Measurements from ENCODE around the gene TLE4. TPM values are rescaled to one million over a fixed set of nuclear protein-coding genes. Genes with fewer than 3 reads are reported as not detected.
A peak's percentile ranks its signal among the peaks of the same experiment; 100 is the strongest.

Gene TLE4
- total RNA-seq, 2 experiments from 2014 or later: 41.2 to 45.8 TPM

GRCh38 chr9:79672891-79673290 is 101.1 kb downstream of the TLE4 start:
- CTCF ChIA-PET: no interaction called here
- H3K4me3 Mint-ChIP-seq: no peak overlapping the region
- peaks cover 12% of the 10 kb centered on the region for H3K4me1 Mint-ChIP-seq
- ATAC-seq: no peak
- peaks cover 27% of the 10 kb centered on the region for H3K36me3 Mint-ChIP-seq
- no peak for DNase-seq
- H3K27me3 Mint-ChIP-seq: no peaks in the 10 kb centered on the region
- H3K9me3 Mint-ChIP-seq (ENCODE audit: low read depth): no peaks in the 10 kb centered on the region
- no peak overlapping the region for H3K27ac Mint-ChIP-seq

GRCh38 chr9:79673614-79674013 is 101.8 kb downstream of the TLE4 start:
- Mint-ChIP-seq H3K9me3 (ENCODE audit: low read depth) (no peaks in the 10 kb centered on the region), H3K4me1 (peaks cover 12% of the 10 kb centered on the region), H3K4me3 (no peak overlapping the region), H3K36me3 (peaks cover 25% of the 10 kb centered on the region), H3K27ac (no peak overlapping the region), H3K27me3 (no peaks in the 10 kb centered on the region)
- DNase-seq (no peak), ATAC-seq (no peak)
- CTCF ChIA-PET: no interaction called here

GRCh38 chr9:79674052-79674777 is 102.5 kb downstream of the TLE4 start:
- ATAC-seq: no peak
- peaks cover 27% of the 10 kb centered on the region for H3K36me3 Mint-ChIP-seq
- H3K4me3 Mint-ChIP-seq: no peak overlapping the region
- no peak overlapping the region for H3K27ac Mint-ChIP-seq
- no peaks in the 10 kb centered on the region for H3K9me3 Mint-ChIP-seq (ENCODE audit: low read depth)
- no peaks in the 10 kb centered on the region for H3K27me3 Mint-ChIP-seq
- CTCF ChIA-PET: interaction anchor here (0.6 kb wide), 1 partner anchor 1999 kb away, joined by 3 read pairs; no protein-coding TSS in a partner anchor
- peaks cover 12% of the 10 kb centered on the region for H3K4me1 Mint-ChIP-seq
- no peak for DNase-seq

- Mint-ChIP-seq H3K27me3 (no peaks in the 10 kb centered on the region), H3K36me3 (peaks cover 6% of the 10 kb centered on the region), H3K9me3 (ENCODE audit: low read depth) (no peaks in the 10 kb centered on the region), H3K27ac (no peak overlapping the region), H3K4me3 (no peak overlapping the region), H3K4me1 (peaks cover 4% of the 10 kb centered on the region)
- ATAC-seq: no peak
- CTCF ChIA-PET: no interaction called here
- no peak for DNase-seq
Observed at GRCh38 chr9:79681576-79681975, 109.8 kb downstream of the TLE4 start.

- CTCF ChIA-PET: no interaction called here
- H3K36me3 Mint-ChIP-seq: peaks cover 9% of the 10 kb centered on the region
- no peak overlapping the region for H3K27ac Mint-ChIP-seq
- no peak overlapping the region for H3K4me3 Mint-ChIP-seq
- no peak for DNase-seq
- H3K4me1 Mint-ChIP-seq: peaks cover 10% of the 10 kb centered on the region
- peaks cover 2% of the 10 kb centered on the region for H3K9me3 Mint-ChIP-seq (ENCODE audit: low read depth)
- H3K27me3 Mint-ChIP-seq: no peaks in the 10 kb centered on the region
- no peak for ATAC-seq
Observed at GRCh38 chr9:79682076-79682736, 110.4 kb downstream of the TLE4 start.

GRCh38 chr9:79684059-79684458 is 112.3 kb downstream of the TLE4 start:
- DNase-seq: no peak
- H3K27ac Mint-ChIP-seq: no peak overlapping the region
- H3K4me1 Mint-ChIP-seq: peaks cover 25% of the 10 kb centered on the region
- no peak for ATAC-seq
- peaks cover 16% of the 10 kb centered on the region for H3K36me3 Mint-ChIP-seq
- CTCF ChIA-PET: no interaction called here
- H3K27me3 Mint-ChIP-seq: no peaks in the 10 kb centered on the region
- H3K4me3 Mint-ChIP-seq: no peak overlapping the region
- peaks cover 2% of the 10 kb centered on the region for H3K9me3 Mint-ChIP-seq (ENCODE audit: low read depth)

- Mint-ChIP-seq H3K4me1 (peaks cover 25% of the 10 kb centered on the region), H3K27me3 (no peaks in the 10 kb centered on the region), H3K27ac (no peak overlapping the region), H3K36me3 (peaks cover 16% of the 10 kb centered on the region), H3K9me3 (ENCODE audit: low read depth) (peaks cover 2% of the 10 kb centered on the region), H3K4me3 (no peak overlapping the region)
- CTCF ChIA-PET: no interaction called here
- no peak for ATAC-seq
- DNase-seq: no peak
Observed at GRCh38 chr9:79684711-79685575, 113.2 kb downstream of the TLE4 start.

- no peak overlapping the region for H3K4me3 Mint-ChIP-seq
Observed at GRCh38 chr9:79685577-79685976, 113.8 kb downstream of the TLE4 start.

GRCh38 chr9:79686381-79687130 is 114.8 kb downstream of the TLE4 start:
- Mint-ChIP-seq H3K27me3 (no peaks in the 10 kb centered on the region), H3K9me3 (ENCODE audit: low read depth) (peaks cover 2% of the 10 kb centered on the region), H3K27ac (peak overlapping the region; percentile 69), H3K4me1 (peaks cover 25% of the 10 kb centered on the region), H3K36me3 (peaks cover 19% of the 10 kb centered on the region), H3K4me3 (no peak overlapping the region)
- CTCF ChIA-PET: no interaction called here
- peak; percentile 52 for ATAC-seq
- no peak for DNase-seq

More at GRCh38 chr9:79685577-79685976, 113.8 kb downstream of the TLE4 start:
- H3K27me3 Mint-ChIP-seq: no peaks in the 10 kb centered on the region
- H3K9me3 Mint-ChIP-seq (ENCODE audit: low read depth): peaks cover 2% of the 10 kb centered on the region
- H3K27ac Mint-ChIP-seq: no peak overlapping the region
- ATAC-seq: no peak
- peaks cover 25% of the 10 kb centered on the region for H3K4me1 Mint-ChIP-seq
- no peak for DNase-seq
- CTCF ChIA-PET: no interaction called here
- H3K36me3 Mint-ChIP-seq: peaks cover 16% of the 10 kb centered on the region

- Mint-ChIP-seq H3K4me1 (peaks cover 25% of the 10 kb centered on the region), H3K27ac (peak overlapping the region; percentile 69), H3K4me3 (no peak overlapping the region), H3K36me3 (peaks cover 19% of the 10 kb centered on the region), H3K9me3 (ENCODE audit: low read depth) (peaks cover 2% of the 10 kb centered on the region), H3K27me3 (no peaks in the 10 kb centered on the region)
- peak; percentile 97 for ATAC-seq
- DNase-seq: peak; percentile 83
- CTCF ChIA-PET: no interaction called here
Observed at GRCh38 chr9:79687131-79687447, 115.3 kb downstream of the TLE4 start.

GRCh38 chr9:79688363-79688762 is 116.6 kb downstream of the TLE4 start:
- Mint-ChIP-seq H3K27me3 (no peaks in the 10 kb centered on the region), H3K36me3 (peaks cover 21% of the 10 kb centered on the region), H3K4me1 (peaks cover 25% of the 10 kb centered on the region), H3K4me3 (no peak overlapping the region), H3K27ac (peak overlapping the region; percentile 21), H3K9me3 (ENCODE audit: low read depth) (peaks cover 2% of the 10 kb centered on the region)
- no peak for DNase-seq
- CTCF ChIA-PET: interaction anchor here (1.5 kb wide), 1 partner anchor 11 kb away, joined by 3 read pairs; no protein-coding TSS in a partner anchor
- no peak for ATAC-seq

GRCh38 chr9:79689576-79689975 is 117.8 kb downstream of the TLE4 start:
- CTCF ChIA-PET: no interaction called here

GRCh38 chr9:79691496-79691895 is 119.7 kb downstream of the TLE4 start:
- no peaks in the 10 kb centered on the region for H3K27me3 Mint-ChIP-seq
- peaks cover 2% of the 10 kb centered on the region for H3K9me3 Mint-ChIP-seq (ENCODE audit: low read depth)
- no peak overlapping the region for H3K27ac Mint-ChIP-seq
- H3K4me1 Mint-ChIP-seq: peaks cover 44% of the 10 kb centered on the region
- CTCF ChIA-PET: no interaction called here
- H3K36me3 Mint-ChIP-seq: peaks cover 23% of the 10 kb centered on the region
- H3K4me3 Mint-ChIP-seq: no peak overlapping the region
- DNase-seq (no peak), ATAC-seq (no peak)

More at GRCh38 chr9:79689576-79689975, 117.8 kb downstream of the TLE4 start:
- H3K4me3 Mint-ChIP-seq: no peak overlapping the region
- H3K27ac Mint-ChIP-seq: no peak overlapping the region
- ATAC-seq: no peak
- H3K4me1 Mint-ChIP-seq: peaks cover 34% of the 10 kb centered on the region
- peaks cover 25% of the 10 kb centered on the region for H3K36me3 Mint-ChIP-seq
- DNase-seq: no peak
- H3K27me3 Mint-ChIP-seq: no peaks in the 10 kb centered on the region
- H3K9me3 Mint-ChIP-seq (ENCODE audit: low read depth): peaks cover 2% of the 10 kb centered on the region
